Measurements from ENCODE around the gene SEC24C. TPM values are rescaled to one million over a fixed set of nuclear protein-coding genes. Genes with fewer than 3 reads are reported as not detected.

The SEC24C gene
- polyA plus RNA-seq, 1 of the 3 experiments (the other 2 are of a cell fraction) = 73.6 TPM

GRCh38 chr10:73818402-73818801 lies 74.2 kb downstream of the SEC24C start:
- no peaks in the 10 kb centered on the region for H3K27me3 ChIP-seq (ENCODE audit: insufficient read depth)
- no peak overlapping the region for H3K4me2 ChIP-seq
- no peak overlapping the region for H3K9ac ChIP-seq
- no peaks in the 10 kb centered on the region for H4K20me1 ChIP-seq (ENCODE audit: insufficient read depth)
- H3K79me2 ChIP-seq (ENCODE audit: insufficient read depth) = no peaks in the 10 kb centered on the region
- H3K9me2 ChIP-seq = no peaks in the 10 kb centered on the region
- peaks cover 12 to 34% of the 10 kb centered on the region in 2 experiments for H3K36me3 ChIP-seq (replicated peaks in 1 of 2; ENCODE audit: control insufficient read depth in 1 of 2, insufficient read depth in 2 of 2, low read length in 1 of 2)
- DNase-seq = no peak
- WGBS (ENCODE audit: low lambda C conversion rate) = 100% methylated on average over 9 of the region's 10 CpGs
- H3F3A ChIP-seq (replicated peaks; ENCODE audit: insufficient read depth) = peaks cover 26% of the 10 kb centered on the region
- H2AFZ ChIP-seq (ENCODE audit: low read depth) = no peak overlapping the region
- H3K4me3 ChIP-seq (ENCODE audit: low read depth in 2 of 2, low read length in 1 of 2) = no peak overlapping the region
- no peaks in the 10 kb centered on the region for H3K9me3 ChIP-seq
- peaks cover 0 to 5% of the 10 kb centered on the region in 2 experiments; a peak in 2 of 4 replicates for H3K4me1 ChIP-seq (ENCODE audit: control insufficient read depth in 1 of 2, insufficient read depth in 2 of 2, low read depth in 1 of 2, low read length in 1 of 2)
- H3K27ac ChIP-seq (ENCODE audit: low read depth in 2 of 2, low read length in 1 of 2) = no peak overlapping the region
- ChIA-PET POLR2A (no interaction called here), CTCF (interaction anchor here (0.9 to 1.8 kb wide), 6 partner anchors 9 to 263 kb away, joined by 3 to 7 read pairs (median 4); no protein-coding TSS in a partner anchor)
- TF ChIP-seq SIN3A (IDR thresholded peaks at IDR 0.05; ENCODE audit: borderline replicate concordance, low read depth, low read length) (no peak), EZH2phosphoT487 (IDR thresholded peaks at IDR 0.05; ENCODE audit: borderline replicate concordance, low read depth) (no peak), NRF1 (IDR thresholded peaks at IDR 0.05; ENCODE audit: low read depth, low read length) (no peak), TAF1 (IDR thresholded peaks at IDR 0.05; ENCODE audit: borderline replicate concordance, low read depth, low read length) (no peak), RFX5 (IDR thresholded peaks at IDR 0.05; ENCODE audit: low read length) (no peak), YY1 (IDR thresholded peaks at IDR 0.05; ENCODE audit: low read depth) (no peak), GABPA (IDR thresholded peaks at IDR 0.05; ENCODE audit: low read depth) (no peak), USF2 (IDR thresholded peaks at IDR 0.05; ENCODE audit: borderline replicate concordance, low read depth, low read length) (no peak), ZBTB33 (IDR thresholded peaks at IDR 0.05; ENCODE audit: borderline replicate concordance, low read depth) (no peak), FOXM1 (IDR thresholded peaks at IDR 0.05; ENCODE audit: low read depth) (no peak), CTCF (IDR thresholded peaks at IDR 0.05) (no peak), CHD2 (IDR thresholded peaks at IDR 0.05; ENCODE audit: low read length, partially characterized antibody) (no peak), RXRA (IDR thresholded peaks at IDR 0.05; ENCODE audit: borderline replicate concordance, low read depth) (no peak), TCF12 (IDR thresholded peaks at IDR 0.05) (no peak), GATA2 (CRISPR knock-in tag; IDR thresholded peaks at IDR 0.05) (no peak), MEF2A (IDR thresholded peaks at IDR 0.05; ENCODE audit: borderline replicate concordance, low read depth) (no peak), JUND (IDR thresholded peaks at IDR 0.05) (no peak), ELF1 (IDR thresholded peaks at IDR 0.05) (no peak), RAD21 (IDR thresholded peaks at IDR 0.05; ENCODE audit: low read length) (no peak), FOSL2 (IDR thresholded peaks at IDR 0.05; ENCODE audit: borderline replicate concordance, low read depth) (no peak)
